ENCODE results near the gene INO80B. TPM values are rescaled to one million over a fixed set of nuclear protein-coding genes. Genes with fewer than 3 reads are reported as not detected.

INO80B gene
- total and polyA plus RNA-seq, 9 of the 15 experiments (the other 6 are each of a cell fraction or from before 2014, with no cell fraction given), result 0.41 to 22.6 (median 9.0) TPM

- peak; percentile 92 for FAIRE-seq
- Histone ChIP-seq H3K4me3 (peak within 1 kb of the TSS; percentile 78), H3K4me2 (ENCODE audit: insufficient read depth, low read length) (peak within 1 kb of the TSS; percentile 94), H2AFZ (ENCODE audit: low read depth, low read length) (peak within 1 kb of the TSS; percentile 99), H3K36me3 (ENCODE audit: control insufficient read depth, insufficient read depth, low read length) (peaks cover 13% of the 10 kb centered on the region; the same call in 2 of the 3 replicates), H3K79me2 (ENCODE audit: control insufficient read depth, insufficient read depth, low read length) (peaks cover 46% of the 10 kb centered on the region), H3K9ac (ENCODE audit: insufficient read depth in 1 of 2, low read depth in 2 of 2, low read length in 2 of 2) (peak within 1 kb of the TSS; percentile 95 to 96), H3K27ac (ENCODE audit: extremely low read depth, low read depth, low read length) (peak within 1 kb of the TSS; percentile 97), H3K9me1 (ENCODE audit: control insufficient read depth, insufficient read depth, low read length) (no peaks in the 10 kb centered on the region), H3K27me3 (ENCODE audit: control insufficient read depth in 2 of 2, insufficient read depth in 2 of 2, low read length in 2 of 2) (no peaks in the 10 kb centered on the region), H3K9me3 (replicated peaks; ENCODE audit: control insufficient read depth, insufficient read depth, low read depth, low read length) (no peaks in the 10 kb centered on the region), H3K4me1 (replicated peaks in 1 of 2; ENCODE audit: control insufficient read depth in 2 of 2, insufficient read depth in 2 of 2, low read length in 2 of 2) (peaks cover 36 to 55% of the 10 kb centered on the region in 2 experiments; a peak in 4 of 5 replicates), H4K20me1 (replicated peaks; ENCODE audit: control insufficient read depth, insufficient read depth, low read length) (no peaks in the 10 kb centered on the region)
- DNase-seq (ENCODE audit: extremely low read depth in 1 of 4, low spot score in 3 of 4), result peak; percentile 95 to 99 (median 96)
- 0% methylated on average over 51 of the region's 56 CpGs for WGBS (ENCODE audit: insufficient coverage, low coverage, missing lambda C conversion rate)
- ChIA-PET CTCF (ENCODE audit: low intra/inter-chr PET ratio) (no interaction called here), POLR2A (interaction anchor here (0.6 to 2.6 kb wide), 7 partner anchors 12 to 132 kb away, joined by 3 to 9 read pairs (median 5); partner anchors contain the start of genes CCDC142 and TTC31)
- peak; percentile 80 for ATAC-seq
- in situ Hi-C loops (cut with MboI) (no loop called here), intact Hi-C loops (cut with micrococcal nuclease) (loop anchor here (1.0 kb wide), 2 partner anchors 22 to 80 kb away; partner anchors contain the start of genes AUP1 and HTRA2)
- BruUV-seq (replicated peaks), result no TSS peak
- 0 out of 2 replicates have a peak, but pooled peaks have one; percentile 27 for TF ChIP-seq LEF1 (IDR thresholded peaks at IDR 0.05)
- TF ChIP-seq, protein P1, sequence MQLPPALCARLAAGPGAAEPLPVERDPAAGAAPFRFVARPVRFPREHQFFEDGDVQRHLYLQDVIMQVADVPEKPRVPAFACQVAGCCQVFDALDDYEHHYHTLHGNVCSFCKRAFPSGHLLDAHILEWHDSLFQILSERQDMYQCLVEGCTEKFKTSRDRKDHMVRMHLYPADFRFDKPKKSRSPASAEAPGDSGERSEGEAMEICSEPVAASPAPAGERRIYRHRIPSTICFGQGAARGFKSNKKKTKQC (CRISPR knock-in tag; IDR thresholded peaks at IDR 0.05), result peak; percentile 26
- peak; percentile 15 to 30; a peak in 3 of 4 replicates for TF ChIP-seq RAD21 (CRISPR knock-in tag; conservative IDR thresholded peaks at IDR 0.05 in 1 of 2, IDR thresholded peaks at IDR 0.05 in 1 of 2)
- peak; percentile 84 to 89 for TF ChIP-seq MNT (conservative IDR thresholded peaks at IDR 0.05)
- 0 out of 2 replicates have a peak, but pooled peaks have one; percentile 49 for TF ChIP-seq ZKSCAN1 (IDR thresholded peaks at IDR 0.05; ENCODE audit: low read depth, low read length)
- TF ChIP-seq NFRKB (IDR thresholded peaks at IDR 0.05; ENCODE audit: low read depth), result peak; percentile 51; the same call in 1 of the 2 replicates
- no peak; the same call in 1 of the 2 replicates for TF ChIP-seq KDM2B (CRISPR knock-in tag; IDR thresholded peaks at IDR 0.05)
- 0 out of 2 replicates have a peak, but pooled peaks have one; percentile 37 for TF ChIP-seq HDAC2 (IDR thresholded peaks at IDR 0.05)
- TF ChIP-seq, protein P2, sequence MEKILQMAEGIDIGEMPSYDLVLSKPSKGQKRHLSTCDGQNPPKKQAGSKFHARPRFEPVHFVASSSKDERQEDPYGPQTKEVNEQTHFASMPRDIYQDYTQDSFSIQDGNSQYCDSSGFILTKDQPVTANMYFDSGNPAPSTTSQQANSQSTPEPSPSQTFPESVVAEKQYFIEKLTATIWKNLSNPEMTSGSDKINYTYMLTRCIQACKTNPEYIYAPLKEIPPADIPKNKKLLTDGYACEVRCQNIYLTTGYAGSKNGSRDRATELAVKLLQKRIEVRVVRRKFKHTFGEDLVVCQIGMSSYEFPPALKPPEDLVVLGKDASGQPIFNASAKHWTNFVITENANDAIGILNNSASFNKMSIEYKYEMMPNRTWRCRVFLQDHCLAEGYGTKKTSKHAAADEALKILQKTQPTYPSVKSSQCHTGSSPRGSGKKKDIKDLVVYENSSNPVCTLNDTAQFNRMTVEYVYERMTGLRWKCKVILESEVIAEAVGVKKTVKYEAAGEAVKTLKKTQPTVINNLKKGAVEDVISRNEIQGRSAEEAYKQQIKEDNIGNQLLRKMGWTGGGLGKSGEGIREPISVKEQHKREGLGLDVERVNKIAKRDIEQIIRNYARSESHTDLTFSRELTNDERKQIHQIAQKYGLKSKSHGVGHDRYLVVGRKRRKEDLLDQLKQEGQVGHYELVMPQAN (IDR thresholded peaks at IDR 0.05; ENCODE audit: borderline replicate concordance), result peak; percentile 74
- TF ChIP-seq TRIM28 (IDR thresholded peaks at IDR 0.05), result no peak
- TF ChIP-seq ERF (CRISPR knock-in tag; IDR thresholded peaks at IDR 0.05), result peak; percentile 81
- TF ChIP-seq EGR1 (conservative IDR thresholded peaks at IDR 0.05), result peak; percentile 54
- peak; percentile 26; the same call in 1 of the 2 replicates for TF ChIP-seq BRD4 (IDR thresholded peaks at IDR 0.05)
- TF ChIP-seq, protein P3, sequence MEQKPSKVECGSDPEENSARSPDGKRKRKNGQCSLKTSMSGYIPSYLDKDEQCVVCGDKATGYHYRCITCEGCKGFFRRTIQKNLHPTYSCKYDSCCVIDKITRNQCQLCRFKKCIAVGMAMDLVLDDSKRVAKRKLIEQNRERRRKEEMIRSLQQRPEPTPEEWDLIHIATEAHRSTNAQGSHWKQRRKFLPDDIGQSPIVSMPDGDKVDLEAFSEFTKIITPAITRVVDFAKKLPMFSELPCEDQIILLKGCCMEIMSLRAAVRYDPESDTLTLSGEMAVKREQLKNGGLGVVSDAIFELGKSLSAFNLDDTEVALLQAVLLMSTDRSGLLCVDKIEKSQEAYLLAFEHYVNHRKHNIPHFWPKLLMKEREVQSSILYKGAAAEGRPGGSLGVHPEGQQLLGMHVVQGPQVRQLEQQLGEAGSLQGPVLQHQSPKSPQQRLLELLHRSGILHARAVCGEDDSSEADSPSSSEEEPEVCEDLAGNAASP (IDR thresholded peaks at IDR 0.05), result no peak
- TF ChIP-seq BRCA1 (IDR thresholded peaks at IDR 0.05), result no peak
- TF ChIP-seq BRCA1 (CRISPR knock-in tag; IDR thresholded peaks at IDR 0.05), result 0 out of 2 replicates have a peak, but pooled peaks have one; percentile 5
These were observed 52.4 kb downstream of the INO80B start, which contains the start of gene PCGF1 for GRCh38 chr2:74507145-74507925. TSS of gene PCGF1 (minus strand) at chr2:74507695. CDS start at chr2:74507668, 27 bp downstream.

Measured in K562 (cell line).